Neuron (in vitro differentiated cells): Measurements from ENCODE around the gene CXorf49.

Source experiments
- H2AFZ ChIP-seq: one replicate; pipeline ENCODE4 v1.6.1; 2013; ENCODE audit warnings: low read depth, mild to moderate bottlenecking, inconsistent platforms, low read length, moderate library complexity
- H3K27me3 ChIP-seq: one replicate; pipeline ENCODE4 v1.6.1; 2013; ENCODE audit warnings: low read length; ENCODE audit not compliant: insufficient read depth
- H3K36me3 ChIP-seq: one replicate; pipeline ENCODE4 v1.6.1; 2013; ENCODE audit warnings: low read length; ENCODE audit not compliant: insufficient read depth
- H3K4me1 ChIP-seq: one replicate; pipeline ENCODE4 v1.6.1; 2013; ENCODE audit warnings: low read length; ENCODE audit not compliant: insufficient read depth
- H3K4me3 ChIP-seq: 2 replicates; pipeline ENCODE4 v1.5.1; 2013; ENCODE audit warnings: mild to moderate bottlenecking, low read length, moderate library complexity
- H3K9me3 ChIP-seq: one replicate; pipeline ENCODE4 v1.6.1; 2013; ENCODE audit warnings: low read length

CXorf49 gene

DNA sequence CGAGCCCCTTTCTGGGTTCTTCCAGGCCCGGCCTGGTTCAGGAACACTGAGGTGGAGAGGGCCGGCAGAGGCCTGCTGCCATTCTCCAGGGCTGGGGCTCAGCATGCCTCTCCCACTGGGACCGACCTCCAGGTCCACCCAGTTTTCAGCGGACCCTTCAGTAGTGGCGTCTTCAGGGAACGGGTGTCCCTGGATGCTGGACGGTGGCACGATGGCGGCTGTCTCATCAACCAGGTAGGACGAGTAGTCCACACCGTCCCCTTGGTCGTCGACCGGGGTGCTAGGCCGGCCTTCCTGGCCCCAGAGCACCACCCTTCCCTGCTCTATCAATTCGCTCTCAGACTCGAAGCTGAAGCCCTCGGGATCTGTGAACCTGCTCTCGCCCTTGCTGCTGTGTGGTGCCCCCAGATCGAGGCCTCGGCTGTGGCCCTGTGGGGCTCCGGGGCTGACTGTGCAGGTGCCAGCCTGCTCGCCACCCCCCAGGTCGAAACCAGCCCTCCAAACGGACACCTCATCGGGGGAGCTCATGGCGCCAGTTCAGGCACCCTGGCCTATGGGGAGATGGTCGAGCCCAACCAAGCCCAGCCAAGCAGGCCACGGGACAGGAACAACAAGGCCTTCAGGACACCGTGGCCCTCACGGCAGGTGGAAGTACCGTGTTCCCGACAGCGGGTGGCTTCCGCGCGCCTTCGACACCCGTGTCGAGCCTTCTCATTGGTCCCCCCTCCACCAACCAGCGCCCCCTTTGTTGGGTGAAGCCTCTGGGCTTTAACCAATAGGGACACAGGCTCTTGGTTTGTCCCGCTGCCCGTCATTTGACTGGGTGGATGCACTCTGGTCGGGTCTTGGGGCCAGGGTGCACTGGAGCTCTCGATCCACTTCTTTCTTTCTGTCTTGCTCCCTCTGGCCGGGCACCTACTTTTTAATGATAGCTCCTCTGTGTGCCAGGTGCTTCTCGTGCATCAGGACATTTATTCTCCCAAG, 51.6 kb downstream of the CXorf49 start:
- Histone ChIP-seq H2AFZ (no peak overlapping the region), H3K4me3 (no peak overlapping the region), H3K9me3 (no peaks in the 10 kb centered on the region), H3K4me1 (no peaks in the 10 kb centered on the region), H3K27me3 (peaks cover 3% of the 10 kb centered on the region), H3K36me3 (no peaks in the 10 kb centered on the region)

DNA sequence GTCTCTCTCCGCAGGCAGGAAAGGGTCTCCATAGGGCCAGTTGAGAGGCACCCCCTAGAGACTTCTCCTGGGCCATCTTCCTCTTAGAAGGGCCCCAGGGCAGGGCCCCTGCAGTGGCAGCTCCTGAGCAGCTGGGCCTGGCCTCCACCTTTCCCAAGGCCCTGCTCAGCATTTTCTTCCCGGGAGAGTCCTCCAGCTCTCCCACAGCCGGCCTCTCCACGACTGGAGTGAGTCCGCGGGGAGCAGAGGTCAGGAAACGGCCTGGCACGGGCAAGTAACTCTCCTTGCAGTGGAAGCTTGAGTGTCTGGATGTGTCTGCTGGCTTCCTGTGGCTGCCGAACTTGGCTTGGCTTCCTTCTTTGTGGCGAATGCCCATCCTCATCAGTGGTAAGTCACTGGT, 52.3 kb downstream of the CXorf49 start:
- no peaks in the 10 kb centered on the region for H3K4me1 ChIP-seq
- no peak overlapping the region for H3K4me3 ChIP-seq
- H3K9me3 ChIP-seq = no peaks in the 10 kb centered on the region
- H3K27me3 ChIP-seq = peaks cover 3% of the 10 kb centered on the region
- no peak overlapping the region for H2AFZ ChIP-seq
- H3K36me3 ChIP-seq = no peaks in the 10 kb centered on the region

- Histone ChIP-seq H3K9me3 (no peaks in the 10 kb centered on the region), H3K27me3 (peaks cover 3% of the 10 kb centered on the region), H2AFZ (no peak overlapping the region), H3K36me3 (no peaks in the 10 kb centered on the region), H3K4me3 (no peak overlapping the region), H3K4me1 (no peaks in the 10 kb centered on the region)
Measured at GRCh38 chrX:71664889-71665491, 53.1 kb downstream of the CXorf49 start.
